GM12864 (cell line): Measurements from ENCODE around the gene CDON.

Source experiments
- DNase-seq: peaks from one replicate; pipeline ENCODE4 v3.0.0-alpha.2; 2011; ENCODE audit warnings: low read depth
- H3K4me3 ChIP-seq: 2 replicates; pipeline ENCODE4 v1.5.1; 2011; ENCODE audit warnings: mild to moderate bottlenecking, low read depth, low read length, control low read depth
- CTCF ChIP-seq: IDR thresholded peaks from 2 replicates; pipeline ENCODE4 v1.5.1; 2011; ENCODE audit warnings: low read depth, mild to moderate bottlenecking, moderate library complexity, low read length, control low read depth, inconsistent platforms; ENCODE audit errors: missing control alignments

The CDON gene

GRCh38 chr11:125975634-125976033 is 87.0 kb downstream of the CDON start:
- no peak for TF ChIP-seq CTCF
- no peak overlapping the region for H3K4me3 ChIP-seq
- DNase-seq: no peak

- DNase-seq: no peak
- H3K4me3 ChIP-seq: no peak overlapping the region
- TF ChIP-seq CTCF: no peak
These were observed 88.4 kb downstream of the CDON start for GRCh38 chr11:125974284-125974683.

DNA sequence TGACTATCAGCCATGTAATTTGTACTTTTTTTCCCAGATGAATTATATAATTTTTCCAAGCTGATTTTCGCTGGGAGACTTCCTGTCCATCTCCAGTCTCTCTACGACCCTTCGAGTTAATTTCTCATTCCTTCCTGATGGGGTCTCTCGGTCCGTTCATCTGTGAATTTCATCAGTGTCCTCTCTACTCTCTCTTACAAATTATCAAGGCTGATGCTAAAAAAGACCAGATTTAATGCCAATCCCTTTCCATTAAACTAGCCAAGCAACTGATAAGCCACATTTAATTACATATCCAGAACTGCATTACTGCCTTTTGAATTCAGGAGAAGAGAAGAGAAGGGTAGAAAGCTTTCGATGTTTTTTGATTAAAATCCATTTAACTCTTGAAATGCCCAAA is 91.0 kb downstream of the CDON start:
- H3K4me3 ChIP-seq: no peak overlapping the region
- TF ChIP-seq CTCF: no peak
- no peak for DNase-seq

- no peak overlapping the region for H3K4me3 ChIP-seq
- TF ChIP-seq CTCF: no peak
- DNase-seq: no peak
These were observed 94.3 kb downstream of the CDON start for GRCh38 chr11:125968354-125968753.

DNA sequence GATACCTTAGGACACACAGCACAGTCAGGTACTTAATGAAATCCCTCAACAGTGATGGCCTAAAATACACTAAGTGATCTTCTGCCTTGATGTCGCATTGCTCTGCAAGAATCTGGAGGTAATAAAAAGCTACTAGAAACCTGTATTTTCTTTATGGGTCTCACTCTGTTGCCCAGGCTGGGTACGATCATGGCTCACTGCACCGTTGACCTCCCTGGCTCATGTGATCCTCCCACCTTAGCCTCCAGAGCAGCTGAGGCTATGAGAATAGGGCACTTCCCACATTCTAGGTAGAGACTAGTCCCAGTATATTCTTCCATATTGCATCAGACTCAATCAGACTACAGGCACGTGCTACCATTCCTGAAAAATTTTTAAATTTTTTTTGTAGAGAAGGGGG is 95.2 kb downstream of the CDON start:
- no peak overlapping the region for H3K4me3 ChIP-seq
- no peak for DNase-seq
- no peak for TF ChIP-seq CTCF

DNA sequence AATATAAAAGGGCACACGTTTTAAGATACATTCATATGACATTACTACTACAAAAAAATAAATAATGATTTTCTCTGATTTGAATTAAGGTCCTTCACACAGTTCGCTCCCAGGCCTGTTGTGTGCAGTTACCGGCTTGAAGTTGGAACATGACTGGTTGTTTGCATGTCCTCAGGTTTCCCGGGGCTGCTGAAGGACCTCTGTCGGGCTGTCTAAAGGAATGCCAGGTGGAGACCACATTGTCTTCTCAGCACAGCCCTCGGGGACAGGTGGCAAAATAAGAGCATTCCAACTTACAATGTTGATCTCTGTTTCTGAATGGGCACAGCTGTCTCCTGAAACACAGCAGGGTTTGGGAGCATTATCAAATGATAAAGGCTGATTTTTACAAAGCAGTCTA is 101.9 kb downstream of the CDON start:
- no peak for DNase-seq
- no peak overlapping the region for H3K4me3 ChIP-seq
- TF ChIP-seq CTCF: no peak

DNA sequence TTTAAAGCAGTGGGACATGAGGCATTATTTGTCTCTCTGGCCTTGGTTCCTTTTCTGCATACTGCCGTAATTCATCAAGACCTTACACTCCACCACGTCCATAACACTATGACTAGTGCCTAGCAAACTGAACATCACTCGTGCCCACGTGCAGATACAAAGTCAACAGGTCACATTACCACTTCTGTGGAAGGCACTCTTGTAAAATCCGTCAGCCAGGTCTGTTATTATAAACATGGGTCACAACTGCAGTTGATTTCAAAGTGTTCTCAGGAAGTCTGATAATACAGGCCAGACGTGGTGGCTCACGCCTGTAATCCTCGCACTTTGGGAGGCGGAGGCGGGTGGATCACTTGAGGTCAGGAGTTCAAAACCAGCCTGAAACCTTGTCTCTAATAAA is 102.7 kb downstream of the CDON start:
- H3K4me3 ChIP-seq: no peak overlapping the region
- no peak for DNase-seq
- no peak for TF ChIP-seq CTCF
